Measurements from ENCODE around the gene ACTR10.
"Not testable (repeated sequence)": the region's sequence is repeated elsewhere in the genome, so short reads cannot be mapped to it uniquely, and the experiment has no call there.

ACTR10 gene

DNA sequence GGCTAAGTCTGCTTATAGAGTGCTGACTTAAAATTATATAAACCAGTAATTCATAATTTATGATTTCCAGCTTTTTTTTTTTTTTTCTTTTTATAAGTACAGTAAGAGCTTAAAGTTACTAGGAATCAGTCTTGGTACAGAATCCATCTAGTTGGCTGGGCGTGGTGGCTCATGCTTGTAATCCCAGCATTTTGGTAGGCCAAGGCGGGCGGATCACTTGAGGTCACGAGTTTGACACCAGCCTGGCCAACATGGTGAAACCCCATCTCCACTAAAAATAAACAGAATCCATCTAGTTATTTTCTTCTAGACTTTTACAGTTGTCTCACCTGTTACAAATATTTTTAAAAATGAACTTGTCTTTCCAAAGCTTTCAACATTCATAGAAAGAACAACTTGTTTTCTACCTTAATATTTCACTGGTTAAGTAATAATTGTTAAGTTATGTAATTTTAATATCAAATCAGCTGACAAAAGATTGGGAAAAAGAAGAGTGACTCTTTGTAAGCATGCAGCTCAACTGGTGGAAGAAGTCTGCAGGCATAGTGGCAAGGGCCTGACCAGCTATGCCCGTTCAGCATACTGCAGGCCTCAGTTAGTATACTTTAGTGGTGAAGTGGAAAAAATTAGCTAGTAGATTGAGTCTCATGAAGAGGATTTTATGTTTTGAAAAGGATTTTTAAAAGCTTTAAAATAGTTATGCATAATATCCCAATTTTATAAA is 27.3 kb downstream of the ACTR10 start:
- DNase-seq, result no peak

DNA sequence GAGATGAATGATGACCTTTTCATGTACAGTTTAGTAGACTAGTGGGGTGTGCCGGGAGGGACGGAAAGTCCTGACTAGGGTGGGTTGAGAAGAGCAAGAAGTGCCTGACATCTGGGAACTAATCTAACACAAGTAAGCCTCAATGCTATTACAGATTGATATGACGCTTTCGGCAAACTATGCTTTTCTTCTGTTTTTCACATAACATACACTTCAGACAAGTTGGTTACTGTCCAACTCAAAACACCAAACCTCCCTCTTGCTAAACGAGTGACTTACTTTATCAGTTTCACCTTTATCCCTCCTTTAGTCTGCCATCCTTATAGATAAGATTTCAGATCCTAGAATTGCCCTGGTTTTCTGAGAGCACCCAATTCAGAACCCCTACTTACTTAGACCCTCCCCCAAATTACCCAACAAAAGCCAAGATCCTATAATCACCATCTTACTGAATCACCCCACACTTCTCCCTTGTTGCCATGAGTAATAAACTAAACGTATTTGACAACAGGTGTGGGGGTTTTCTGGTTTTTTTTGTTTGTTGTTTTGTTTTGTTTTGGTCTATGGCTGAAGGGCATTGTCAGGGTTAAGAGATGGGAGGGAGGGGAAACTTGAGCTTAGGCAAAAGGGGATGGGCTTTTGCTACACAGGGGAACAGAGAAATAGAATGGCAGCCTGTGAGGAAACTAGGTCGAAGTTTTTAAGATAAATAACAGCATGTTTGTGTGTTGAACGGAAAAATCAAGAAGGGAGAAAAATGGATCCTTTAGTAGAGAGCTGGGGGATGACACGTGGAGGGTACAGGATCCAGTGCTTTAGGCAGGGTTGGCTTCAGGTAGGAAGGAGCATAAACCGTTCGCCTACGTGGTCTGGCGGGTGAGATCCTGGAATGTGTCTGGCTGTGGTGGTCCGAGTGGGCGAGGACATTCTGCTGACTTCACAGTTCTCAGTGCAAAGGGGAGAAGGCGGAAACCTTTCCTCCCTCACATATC is 38.6 kb downstream of the ACTR10 start:
- DNase-seq, result peak in 1 of 2 donors; percentile 15

DNA sequence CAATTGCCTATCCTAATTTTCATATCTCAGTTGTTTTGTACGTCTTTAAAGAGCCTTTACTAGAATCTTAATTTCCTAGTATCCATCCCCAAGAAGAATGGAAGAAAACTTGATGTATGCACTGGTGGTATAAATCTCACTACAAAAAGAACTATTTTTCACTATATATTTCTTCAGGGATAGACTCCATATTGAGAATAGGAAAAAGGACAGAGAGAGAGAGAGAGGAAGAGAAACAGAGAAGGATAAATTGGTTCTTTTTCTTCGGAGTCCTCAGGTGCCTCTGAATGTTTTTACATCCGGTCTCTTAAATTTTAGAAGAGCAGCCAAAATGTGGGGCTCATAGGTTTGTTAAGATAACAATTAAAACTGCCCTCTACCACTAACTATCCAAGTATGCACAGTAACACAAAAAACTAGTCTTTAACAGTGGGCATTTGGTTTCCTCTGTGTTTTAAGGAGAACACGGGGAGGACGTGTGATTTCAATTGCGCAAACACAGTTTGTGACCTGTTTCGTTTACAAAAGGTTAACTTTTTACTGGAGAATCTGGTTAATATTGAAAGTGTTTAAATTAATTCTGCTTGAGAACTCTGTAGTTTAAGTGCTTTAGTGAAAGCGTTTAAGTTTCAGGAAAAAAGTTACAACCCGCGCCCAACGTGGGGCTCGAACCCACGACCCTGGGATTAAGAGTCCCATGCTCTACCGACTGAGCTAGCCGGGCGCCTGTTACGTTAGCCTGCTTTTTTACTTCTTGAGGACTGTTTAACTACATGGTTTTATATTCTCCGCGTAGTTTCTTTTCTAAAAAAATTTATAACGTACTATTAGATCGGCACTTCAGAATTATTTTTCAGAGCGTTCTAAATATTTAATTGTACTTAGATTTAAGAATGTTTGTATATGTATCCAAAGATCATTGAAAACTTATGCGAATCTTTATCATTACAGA is 39.6 kb downstream of the ACTR10 start:
- peak; percentile 85 to 87 for DNase-seq

DNA sequence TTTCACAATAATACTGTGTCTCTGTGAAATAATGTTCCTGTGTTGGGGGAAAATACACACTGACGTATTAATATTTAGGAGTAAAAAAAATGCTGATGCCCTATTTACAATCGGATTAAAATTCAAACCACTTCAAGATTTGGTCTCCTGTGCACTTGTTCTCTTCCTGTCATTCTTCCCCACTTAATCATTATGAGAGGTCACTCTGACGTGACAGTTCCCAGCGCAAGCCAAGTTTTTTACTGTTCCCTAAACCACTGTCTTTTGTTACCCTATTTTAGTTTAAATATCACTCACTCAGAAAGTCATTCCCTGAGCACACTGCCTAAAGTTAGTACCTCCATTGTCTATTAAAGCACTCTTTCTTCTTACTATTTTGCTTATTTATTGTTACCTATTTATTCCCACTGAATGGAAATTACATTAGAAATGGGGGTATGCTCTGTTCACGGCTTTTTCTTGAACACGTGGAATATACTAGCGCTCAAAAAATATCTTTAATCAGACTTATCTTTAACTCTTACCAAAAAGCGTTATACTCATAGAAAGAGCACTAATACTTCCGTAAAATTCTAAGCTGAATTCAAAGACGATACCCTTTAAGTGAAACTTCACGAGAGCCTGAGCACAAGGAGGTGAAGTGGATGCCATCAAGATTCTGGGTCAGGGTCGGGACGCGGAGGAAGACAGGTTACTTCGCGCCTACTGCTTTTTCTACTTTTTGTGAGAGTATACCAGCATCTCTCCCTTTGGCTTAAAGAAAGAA is 44.0 kb downstream of the ACTR10 start:
- DNase-seq, result no peak

DNA sequence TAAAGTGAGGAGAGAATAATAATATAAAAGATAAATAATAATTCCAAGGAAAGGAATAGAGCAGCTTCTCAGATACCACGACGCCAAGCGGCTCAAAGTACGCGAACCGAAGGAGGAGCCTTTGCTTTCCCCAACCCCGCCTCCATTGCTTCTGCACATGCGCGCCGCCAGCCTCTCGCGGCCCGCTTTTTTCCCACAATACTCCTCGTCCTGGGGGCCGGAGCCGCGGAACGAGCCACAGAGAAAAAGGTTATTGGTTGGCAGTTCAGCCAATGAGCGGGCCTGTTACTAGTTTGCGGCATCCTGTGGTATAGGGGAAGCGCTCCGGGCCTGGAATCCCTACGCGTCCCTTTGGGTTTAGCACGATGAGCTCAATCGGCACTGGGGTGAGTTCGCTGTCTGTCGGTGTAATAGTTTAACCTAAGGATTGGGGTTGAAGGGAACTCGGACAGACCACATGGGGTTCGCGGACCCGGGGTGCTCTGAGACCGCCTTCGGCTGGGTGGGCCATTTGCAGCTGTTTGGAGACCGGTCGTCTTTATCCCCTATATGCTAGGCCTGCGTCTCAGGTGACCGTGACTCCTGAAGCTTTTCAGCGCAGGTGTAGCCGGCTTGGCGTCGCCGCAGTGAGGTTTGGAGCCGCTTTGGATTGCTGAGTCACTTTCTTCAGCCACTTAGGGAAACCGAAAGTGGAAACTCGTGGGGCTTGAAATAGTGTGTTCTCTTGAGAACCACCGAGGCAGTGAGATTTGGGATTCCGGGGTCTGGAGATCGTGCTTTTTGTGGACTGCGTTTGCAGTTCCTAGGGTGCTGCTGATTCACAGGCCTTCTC is 44.8 kb downstream of the ACTR10 start, which contains the start of gene PSMA3:
Gene PSMA3 (plus strand): TSS at position 288 of the 832 bp plus-strand sequence. CDS start 78 bp downstream, at position 366.
- DNase-seq, result peak; percentile 97 to 98

DNA sequence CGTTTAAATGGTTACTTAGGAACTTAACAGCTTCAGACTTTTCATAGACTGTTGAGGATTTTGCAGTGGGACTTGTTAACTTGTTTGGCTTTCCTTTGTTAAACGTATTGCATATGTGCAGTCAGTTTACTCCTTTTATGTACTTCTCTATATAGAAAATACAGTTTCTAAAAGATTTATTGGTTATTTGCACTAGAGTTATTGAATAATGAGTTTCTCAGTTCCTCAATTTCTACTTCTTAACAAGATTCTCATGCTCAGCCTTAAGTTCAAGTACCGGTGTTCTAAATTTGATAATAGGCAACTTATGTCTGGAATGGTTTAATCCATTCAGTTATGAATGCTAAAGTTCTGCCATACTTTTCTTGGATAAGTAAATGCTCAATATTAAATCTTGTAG is 45.6 kb downstream of the ACTR10 start:
- no peak for DNase-seq

DNA sequence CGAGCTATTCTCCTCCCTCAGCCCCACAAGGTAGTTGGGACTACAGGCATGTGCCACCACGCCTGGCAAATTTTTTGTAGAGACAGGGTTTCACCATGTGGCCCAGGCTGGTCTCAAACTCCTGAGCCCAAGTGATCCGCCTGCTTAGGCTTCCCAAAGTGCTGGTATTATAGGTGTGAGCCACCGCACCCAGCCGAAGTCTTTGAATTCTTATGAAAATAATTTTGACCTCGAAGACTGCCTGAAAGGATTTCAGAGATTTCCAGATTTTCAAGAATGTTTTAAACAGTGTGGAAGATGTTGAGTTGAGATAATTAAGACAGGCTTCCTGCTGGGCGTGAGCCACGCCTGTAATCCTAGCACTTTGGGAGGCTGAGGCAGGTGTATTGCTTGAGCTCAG is 49.7 kb downstream of the ACTR10 start:
- no peak for DNase-seq

DNA sequence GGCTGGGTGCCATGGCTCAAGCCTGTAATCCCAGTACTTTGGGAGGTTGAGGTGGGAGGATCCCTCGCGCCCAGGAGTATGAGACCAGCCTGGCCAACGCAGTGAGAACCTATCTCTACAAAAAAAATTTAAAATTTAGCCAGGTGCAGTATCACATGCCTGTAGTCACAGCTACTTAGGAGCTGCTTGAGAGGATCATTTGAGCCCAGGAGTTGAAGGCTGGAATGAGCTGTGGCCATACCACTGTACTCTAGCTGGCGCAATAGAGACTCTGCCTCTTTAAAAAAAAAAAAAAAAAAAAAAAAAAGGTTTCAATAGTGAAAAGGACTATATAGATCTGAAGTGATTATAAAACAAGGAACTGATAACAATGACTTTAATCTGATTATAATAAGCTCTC is 58.2 kb downstream of the ACTR10 start:
- no peak for DNase-seq

DNA sequence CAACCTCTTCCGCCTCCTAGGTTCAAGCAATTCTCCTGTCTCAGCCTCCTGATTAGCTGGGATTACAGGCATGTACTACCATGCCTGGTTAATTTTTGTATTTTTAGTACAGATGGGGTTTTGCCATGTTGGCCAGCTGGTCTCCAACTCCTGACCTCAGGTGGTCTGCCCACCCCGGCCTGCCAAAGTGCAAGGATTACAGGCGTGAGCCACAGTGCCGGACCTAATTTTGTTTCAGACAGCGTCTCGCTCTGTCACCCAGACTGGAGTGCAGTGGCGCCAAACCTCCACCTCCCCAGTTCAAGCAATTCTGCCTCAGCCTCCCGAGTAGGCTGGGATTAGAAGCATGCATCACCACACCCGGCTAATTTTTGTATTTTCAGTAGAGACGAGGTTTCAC is 62.1 kb downstream of the ACTR10 start:
- DNase-seq, result not testable (repeated sequence)

DNA sequence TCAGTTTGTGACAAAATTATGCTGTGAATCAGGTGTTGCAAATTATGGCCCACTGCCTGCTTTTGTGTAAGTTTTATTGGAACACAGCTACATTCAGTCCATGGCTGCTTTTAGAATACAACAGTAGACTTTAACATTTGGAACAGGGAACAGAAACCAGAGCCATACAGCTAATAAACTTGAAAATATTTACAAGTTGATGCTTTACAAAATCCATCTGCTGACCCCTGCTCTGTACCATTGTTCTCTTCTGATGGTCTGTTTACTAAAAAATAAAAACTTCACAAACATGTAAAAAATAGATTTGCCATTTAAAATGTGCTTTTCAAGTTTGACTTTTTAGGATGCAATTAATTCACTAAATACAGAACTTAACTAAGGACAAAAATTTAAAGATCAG is 65.5 kb downstream of the ACTR10 start:
- no peak for DNase-seq

DNA sequence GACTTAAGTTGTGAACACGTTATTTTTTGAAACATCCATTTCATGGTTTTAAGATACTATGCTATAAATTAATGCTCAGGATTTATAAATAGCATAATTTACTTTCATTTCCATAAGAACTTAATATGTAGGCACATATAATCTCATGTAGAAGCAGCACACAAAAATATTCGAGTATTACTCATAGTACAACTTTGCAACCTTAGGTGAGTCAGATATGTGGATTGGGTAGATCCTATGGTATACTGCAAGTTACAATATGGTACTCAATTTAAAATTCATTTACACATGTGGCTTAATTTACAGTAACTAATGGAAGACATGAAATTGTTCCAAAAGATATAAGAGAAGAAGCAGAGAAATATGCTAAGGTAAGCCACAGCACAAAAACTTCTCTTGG is 70.7 kb downstream of the ACTR10 start:
- DNase-seq, result no peak

DNA sequence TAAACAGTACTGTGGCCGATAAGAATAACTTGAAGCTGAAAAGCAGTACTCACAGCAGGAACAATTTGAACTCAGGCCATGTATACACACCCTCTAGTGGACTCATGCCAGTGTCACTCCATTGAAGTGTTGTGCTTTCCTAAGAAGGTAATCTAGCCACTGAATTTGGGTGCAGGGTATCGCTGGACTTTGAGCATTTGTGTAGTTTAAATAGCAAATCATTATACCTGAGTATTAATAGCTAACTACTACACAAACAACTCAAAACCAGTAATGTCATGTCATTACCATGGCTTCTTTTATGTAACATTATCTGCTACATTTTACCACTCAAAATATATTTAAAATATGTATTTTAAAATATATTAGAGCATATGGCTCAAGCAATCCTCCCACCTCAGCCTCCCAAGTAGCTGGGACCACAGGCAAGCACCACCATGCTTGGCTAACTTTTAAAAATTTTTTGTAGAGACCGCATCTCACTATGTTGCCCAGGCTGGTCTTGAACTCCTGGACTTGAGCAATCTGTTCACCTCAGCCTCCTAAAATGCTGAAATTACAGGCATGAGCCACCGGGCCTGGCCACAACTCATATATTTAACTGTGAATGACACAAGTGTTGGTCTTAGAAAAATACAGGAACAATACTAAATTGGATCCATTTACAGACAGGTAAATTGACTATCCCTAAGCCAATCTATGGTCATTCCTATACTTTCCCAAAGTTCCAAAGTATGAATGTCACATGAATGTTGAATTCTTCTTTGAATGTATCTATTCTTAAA is 72.8 kb downstream of the ACTR10 start:
- DNase-seq, result no peak

DNA sequence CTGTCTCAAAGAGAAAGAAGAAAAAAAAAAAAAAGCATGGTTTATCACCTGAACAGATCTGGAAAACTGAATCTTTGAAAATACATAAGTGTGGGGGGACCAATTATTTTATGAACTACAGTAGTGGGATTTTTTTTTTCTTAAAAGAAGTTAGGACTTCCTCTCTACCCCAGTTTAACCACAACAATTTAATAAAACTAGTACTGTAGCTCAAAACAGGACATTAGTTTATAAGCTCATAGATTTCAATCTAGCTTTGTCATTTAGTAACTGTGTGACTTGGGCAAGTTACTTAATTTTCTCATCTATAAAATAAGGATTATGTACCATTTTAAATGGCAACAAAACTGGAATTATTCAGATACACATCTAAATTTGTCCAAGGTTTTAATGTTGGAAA is 74.9 kb downstream of the ACTR10 start:
- DNase-seq, result no peak

DNA sequence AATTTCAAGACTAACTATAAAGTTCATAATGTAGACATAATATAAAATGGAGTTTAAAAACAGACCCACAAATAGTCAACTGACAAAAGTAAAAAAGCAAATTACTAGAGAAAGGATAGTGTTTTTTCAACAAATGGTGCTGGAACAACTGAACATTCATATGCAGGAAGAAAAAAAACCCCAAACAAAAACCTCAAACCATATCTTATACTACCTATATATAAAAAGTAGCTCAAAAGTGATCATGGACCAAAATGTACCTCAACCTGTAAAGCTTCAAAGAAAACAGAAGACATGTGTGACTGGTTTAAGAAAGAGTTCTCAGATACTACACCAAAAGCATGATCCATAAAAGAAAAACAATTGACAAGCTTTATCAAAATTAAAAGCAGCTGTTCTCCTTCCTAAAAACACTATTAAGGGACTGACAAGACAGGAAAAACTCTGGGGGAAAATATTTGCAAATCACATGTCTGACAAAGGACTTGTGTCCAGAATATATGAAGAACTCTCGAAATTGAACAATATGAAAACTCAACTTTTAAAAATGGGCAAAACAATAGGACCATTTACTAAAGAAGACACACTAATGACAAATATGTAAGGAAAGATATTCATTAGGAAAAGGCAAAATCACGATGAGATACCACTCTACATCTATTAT is 75.7 kb downstream of the ACTR10 start:
- DNase-seq, result no peak

DNA sequence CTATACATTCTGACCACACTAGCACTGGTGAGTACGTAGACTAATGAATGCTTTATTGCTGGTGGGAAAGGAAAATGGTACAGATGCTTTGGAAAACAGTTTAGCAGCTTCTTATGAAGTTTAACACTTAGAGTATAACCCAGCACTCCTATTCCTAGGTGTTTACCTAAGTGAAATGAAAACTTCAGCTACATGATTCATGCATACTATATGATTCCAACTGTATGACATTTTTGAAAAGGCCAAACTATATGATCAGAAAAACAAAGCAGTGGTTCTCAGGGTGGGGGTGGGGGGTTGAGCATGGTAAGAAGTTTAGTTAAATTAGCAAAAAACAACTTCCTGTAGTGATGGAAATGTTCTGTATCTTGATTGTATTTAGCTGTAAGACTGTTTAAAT is 76.3 kb downstream of the ACTR10 start:
- DNase-seq, result no peak

DNA sequence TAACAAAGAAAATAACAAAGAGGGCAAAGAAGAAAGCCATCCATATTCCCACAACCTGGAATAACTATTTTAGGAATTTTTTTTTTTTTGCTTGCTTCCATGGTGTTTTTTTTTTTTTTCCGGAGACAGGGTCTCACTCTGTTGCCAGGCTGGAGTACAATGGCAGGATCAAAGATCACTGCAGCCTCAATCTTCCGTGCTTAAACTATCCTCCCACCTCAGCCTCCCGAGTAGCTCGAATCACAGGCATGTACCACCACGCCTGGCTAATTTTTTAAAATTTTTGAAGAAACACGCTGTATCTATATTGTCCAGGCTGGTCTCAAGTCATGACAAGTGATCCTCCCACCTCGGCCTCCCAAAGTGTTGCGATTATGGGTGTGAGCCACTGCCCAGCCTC is 78.2 kb downstream of the ACTR10 start:
- no peak for DNase-seq

DNA sequence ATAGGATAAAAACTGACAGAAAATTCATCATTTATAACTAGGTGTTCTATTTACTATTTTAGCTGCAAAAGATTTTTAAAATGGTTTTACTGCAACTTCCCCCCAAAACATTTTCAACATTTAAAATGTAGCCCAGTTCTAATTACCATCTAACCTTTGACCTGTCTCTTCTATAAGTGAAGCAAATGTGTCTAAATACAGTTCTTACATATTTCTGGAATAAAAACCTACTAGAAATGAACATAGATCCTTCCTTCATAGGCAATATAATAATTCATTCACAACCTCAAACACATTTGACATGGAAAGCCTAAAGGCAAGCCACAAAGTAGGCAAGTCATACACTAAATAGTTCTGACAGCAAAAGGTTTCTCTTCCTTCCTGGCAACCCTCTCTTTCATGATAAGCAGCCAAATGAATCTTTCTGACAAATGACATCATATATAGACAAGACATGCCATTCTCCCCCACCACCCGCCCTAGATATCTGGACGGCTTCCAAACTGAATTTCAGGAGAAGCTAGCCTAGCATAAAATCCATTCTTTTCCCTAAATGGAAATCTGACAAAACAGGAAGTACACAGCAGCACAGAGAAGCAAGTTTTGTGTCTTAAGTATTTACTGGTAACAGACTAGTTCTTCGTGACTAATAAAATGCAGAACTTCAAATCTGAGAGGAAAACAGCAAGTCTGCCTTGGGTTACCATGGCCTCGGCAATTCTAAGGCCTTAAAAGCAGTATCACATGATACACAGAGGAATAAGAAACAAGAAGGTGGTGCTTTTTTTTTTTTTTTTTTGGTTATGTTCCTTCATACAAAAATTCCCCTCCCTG is 81.2 kb downstream of the ACTR10 start:
- no peak for DNase-seq

DNA sequence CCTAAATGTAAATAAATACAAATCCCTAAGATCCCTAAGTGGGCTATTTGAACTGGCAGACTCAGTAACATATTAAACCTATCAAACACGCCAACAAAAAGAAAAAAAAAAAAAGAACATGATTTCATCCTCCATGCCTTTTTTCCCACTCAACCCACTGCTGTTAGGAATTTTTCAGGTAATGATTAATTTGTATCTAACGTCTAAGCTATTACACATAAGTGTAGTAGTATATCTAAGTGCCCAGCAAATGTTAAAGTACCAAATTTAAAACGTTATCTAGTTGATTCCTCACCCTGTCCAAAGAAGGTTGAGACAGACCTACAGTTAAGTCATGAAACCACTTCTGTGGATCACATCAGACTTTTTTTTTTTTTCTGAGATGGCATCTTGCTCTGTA is 82.0 kb downstream of the ACTR10 start:
- no peak for DNase-seq
